ENCODE measurements around the gene WDR62. TPM values are rescaled to one million over a fixed set of nuclear protein-coding genes. Genes with fewer than 3 reads are reported as not detected.

WDR62 gene
- total RNA-seq, 4 donors from 2014 or later: 2.4 to 5.8 TPM; not detected in 2

DNA sequence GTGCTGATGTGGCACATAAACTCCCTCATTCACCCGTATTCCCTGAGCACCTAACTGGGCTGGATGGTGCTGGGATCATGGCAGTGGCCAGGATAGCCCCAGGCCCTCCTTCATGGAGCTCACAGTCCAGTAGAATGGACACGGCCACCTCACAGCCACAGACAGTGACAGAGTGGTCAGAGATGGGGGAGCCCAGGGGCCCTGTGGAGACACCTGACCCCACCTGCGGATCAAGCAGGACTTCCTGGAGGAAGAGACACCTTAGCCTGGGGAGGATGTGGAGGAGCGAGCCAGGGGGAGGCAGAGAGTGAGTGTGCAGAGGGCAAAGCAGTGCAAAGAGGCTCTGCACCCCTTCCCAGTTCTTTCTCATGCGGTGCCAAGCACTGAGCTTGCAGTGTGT lies 35.1 kb downstream of the WDR62 start:
- H3K4me1 ChIP-seq: no peaks in the 10 kb centered on the region
- TF ChIP-seq POLR2A (IDR thresholded peaks at IDR 0.05): no peak
- TF ChIP-seq, protein P1, sequence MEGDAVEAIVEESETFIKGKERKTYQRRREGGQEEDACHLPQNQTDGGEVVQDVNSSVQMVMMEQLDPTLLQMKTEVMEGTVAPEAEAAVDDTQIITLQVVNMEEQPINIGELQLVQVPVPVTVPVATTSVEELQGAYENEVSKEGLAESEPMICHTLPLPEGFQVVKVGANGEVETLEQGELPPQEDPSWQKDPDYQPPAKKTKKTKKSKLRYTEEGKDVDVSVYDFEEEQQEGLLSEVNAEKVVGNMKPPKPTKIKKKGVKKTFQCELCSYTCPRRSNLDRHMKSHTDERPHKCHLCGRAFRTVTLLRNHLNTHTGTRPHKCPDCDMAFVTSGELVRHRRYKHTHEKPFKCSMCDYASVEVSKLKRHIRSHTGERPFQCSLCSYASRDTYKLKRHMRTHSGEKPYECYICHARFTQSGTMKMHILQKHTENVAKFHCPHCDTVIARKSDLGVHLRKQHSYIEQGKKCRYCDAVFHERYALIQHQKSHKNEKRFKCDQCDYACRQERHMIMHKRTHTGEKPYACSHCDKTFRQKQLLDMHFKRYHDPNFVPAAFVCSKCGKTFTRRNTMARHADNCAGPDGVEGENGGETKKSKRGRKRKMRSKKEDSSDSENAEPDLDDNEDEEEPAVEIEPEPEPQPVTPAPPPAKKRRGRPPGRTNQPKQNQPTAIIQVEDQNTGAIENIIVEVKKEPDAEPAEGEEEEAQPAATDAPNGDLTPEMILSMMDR (IDR thresholded peaks at IDR 0.05): no peak
- no peak overlapping the region for H3K27ac ChIP-seq
- no peaks in the 10 kb centered on the region for H3K9me3 ChIP-seq
- no peak overlapping the region for H3K4me3 ChIP-seq
- intact Hi-C loops (cut with DNase I; ENCODE audit: low total_unique reads): no loop called here
- H3K27me3 ChIP-seq: no peaks in the 10 kb centered on the region
- H3K36me3 ChIP-seq: no peaks in the 10 kb centered on the region
- no peak for DNase-seq

DNA sequence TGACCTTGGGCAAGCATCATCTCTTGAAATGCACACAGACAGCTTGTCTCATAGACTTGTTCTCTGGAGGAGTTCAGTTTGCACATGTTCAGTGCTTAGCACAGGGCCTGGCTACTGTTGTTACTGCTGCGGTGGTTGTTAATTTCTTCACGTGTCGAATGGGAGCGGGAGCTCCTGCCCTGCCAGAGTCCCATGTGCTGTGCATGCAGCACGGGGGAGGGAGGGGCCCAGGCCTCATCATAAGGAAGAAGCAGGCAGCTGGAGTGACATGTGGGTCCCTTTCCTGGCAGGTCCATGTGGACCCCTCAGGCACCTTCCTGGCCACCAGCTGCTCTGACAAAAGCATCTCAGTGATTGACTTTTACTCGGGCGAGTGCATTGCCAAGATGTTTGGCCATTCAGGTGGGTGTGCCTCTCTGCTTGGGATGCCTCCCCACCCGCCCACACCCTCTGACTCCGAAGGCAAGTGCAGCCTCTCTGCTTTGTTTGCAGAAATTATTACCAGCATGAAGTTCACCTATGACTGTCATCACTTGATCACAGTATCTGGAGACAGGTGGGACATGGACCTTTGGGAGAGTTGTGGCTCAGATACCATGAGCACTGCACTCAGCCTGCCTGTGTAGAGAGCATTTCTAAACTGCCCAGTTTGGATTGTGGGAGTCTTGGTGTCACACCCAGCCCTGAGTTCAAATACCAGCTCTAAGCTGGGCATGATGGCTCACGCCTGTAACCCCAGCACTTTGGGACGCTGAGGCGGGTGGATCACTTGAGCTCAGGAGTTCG lies 36.4 kb downstream of the WDR62 start:
- Histone ChIP-seq H3K27me3 (no peaks in the 10 kb centered on the region), H3K4me3 (no peak overlapping the region), H3K36me3 (no peaks in the 10 kb centered on the region), H3K27ac (no peak overlapping the region), H3K4me1 (no peaks in the 10 kb centered on the region), H3K9me3 (no peaks in the 10 kb centered on the region)
- DNase-seq: no peak
- intact Hi-C loops (cut with DNase I; ENCODE audit: low total_unique reads): no loop called here
- TF ChIP-seq POLR2A (IDR thresholded peaks at IDR 0.05): no peak
- TF ChIP-seq, protein P1 (IDR thresholded peaks at IDR 0.05): no peak

DNA sequence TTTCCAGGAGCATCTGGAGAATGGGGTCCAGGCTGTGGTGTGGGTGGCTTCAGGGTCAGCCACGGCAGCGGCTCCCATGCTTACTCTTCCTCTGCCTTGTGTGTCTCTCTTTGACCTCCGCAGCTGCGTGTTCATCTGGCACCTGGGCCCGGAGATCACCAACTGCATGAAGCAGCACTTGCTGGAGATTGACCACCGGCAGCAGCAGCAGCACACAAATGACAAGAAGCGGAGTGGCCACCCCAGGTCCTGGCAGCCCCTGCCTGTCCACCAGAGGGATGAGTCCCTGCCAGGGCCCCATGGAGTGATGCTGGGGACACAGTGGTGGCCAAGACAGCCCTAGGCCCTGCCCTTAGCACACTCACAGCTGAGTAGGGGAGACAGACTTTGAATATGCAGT lies 37.9 kb downstream of the WDR62 start:
- intact Hi-C loops (cut with DNase I; ENCODE audit: low total_unique reads): no loop called here
- TF ChIP-seq, protein P1 (IDR thresholded peaks at IDR 0.05): no peak
- no peak for TF ChIP-seq POLR2A (IDR thresholded peaks at IDR 0.05)
- no peaks in the 10 kb centered on the region for H3K9me3 ChIP-seq
- no peak for DNase-seq
- H3K4me1 ChIP-seq: no peaks in the 10 kb centered on the region
- H3K36me3 ChIP-seq: no peaks in the 10 kb centered on the region
- H3K27ac ChIP-seq: peak overlapping the region in 1 of 2 donors; percentile 36
- no peaks in the 10 kb centered on the region for H3K27me3 ChIP-seq
- H3K4me3 ChIP-seq: no peak overlapping the region

DNA sequence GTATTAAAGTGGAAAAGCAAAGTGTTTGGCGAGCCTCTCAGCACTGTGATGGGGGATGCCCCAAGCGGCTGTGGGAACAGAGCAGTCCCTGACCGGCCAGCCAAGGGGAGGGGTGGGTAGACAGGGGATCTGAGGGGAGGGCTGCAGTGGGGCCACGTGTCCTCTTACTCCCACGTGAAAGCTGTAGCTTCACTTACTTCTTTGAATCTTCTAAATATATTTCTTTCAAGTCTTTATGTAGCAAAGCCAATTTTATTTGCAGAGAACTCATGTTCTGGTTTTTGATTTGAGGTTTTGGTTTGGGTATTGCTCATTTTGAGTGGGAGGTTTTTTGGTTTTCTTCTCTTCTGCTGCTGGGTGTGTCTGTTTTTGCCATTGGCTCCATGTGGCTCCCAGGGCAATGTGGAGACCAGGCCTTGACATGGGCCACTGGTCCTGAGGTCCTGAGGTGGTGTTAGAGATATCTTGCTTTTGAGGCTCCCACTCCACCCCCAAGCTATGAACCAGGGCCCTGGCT lies 38.5 kb downstream of the WDR62 start:
- Histone ChIP-seq H3K4me1 (no peaks in the 10 kb centered on the region), H3K4me3 (no peak overlapping the region), H3K36me3 (no peaks in the 10 kb centered on the region), H3K9me3 (no peaks in the 10 kb centered on the region), H3K27ac (peak overlapping the region in 1 of 2 donors; percentile 36), H3K27me3 (no peaks in the 10 kb centered on the region)
- DNase-seq: no peak
- intact Hi-C loops (cut with DNase I; ENCODE audit: low total_unique reads): no loop called here
- TF ChIP-seq, protein P1 (IDR thresholded peaks at IDR 0.05): no peak
- no peak for TF ChIP-seq POLR2A (IDR thresholded peaks at IDR 0.05)

DNA sequence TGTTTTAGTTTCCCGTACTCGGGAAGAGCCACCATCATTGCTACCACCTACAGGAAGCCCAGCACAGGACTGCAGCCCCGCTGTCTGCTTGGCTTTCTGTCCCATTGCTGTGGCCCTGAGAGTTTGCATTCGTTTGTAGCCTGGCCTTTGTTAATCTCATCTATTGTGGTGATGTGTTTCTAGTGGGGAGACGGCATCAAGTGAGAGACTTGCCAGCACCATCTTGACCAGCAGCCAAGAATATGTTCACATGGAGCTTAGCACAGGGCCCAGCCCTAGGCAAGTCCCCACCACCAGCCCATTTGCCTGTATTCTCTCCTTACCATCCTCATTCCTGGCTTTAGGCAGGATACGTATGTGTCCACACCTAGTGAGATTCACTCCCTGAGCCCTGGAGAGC lies 39.0 kb downstream of the WDR62 start:
- no peaks in the 10 kb centered on the region for H3K4me1 ChIP-seq
- no peaks in the 10 kb centered on the region for H3K36me3 ChIP-seq
- no peaks in the 10 kb centered on the region for H3K9me3 ChIP-seq
- TF ChIP-seq POLR2A (IDR thresholded peaks at IDR 0.05): no peak
- TF ChIP-seq, protein P1 (IDR thresholded peaks at IDR 0.05): no peak
- H3K27me3 ChIP-seq: no peaks in the 10 kb centered on the region
- H3K27ac ChIP-seq: no peak overlapping the region
- intact Hi-C loops (cut with DNase I; ENCODE audit: low total_unique reads): no loop called here
- DNase-seq: no peak
- no peak overlapping the region for H3K4me3 ChIP-seq
